NT2/D1 (cell line): ENCODE measurements around the gene SMG6.

Source experiments
- YY1 ChIP-seq: IDR thresholded peaks from 2 replicates; pipeline ENCODE4 v1.6.1; 2011; ENCODE audit not compliant: insufficient read length, insufficient read depth
- ZNF274 ChIP-seq: IDR thresholded peaks from 2 replicates; pipeline ENCODE4 v1.6.1; 2011; ENCODE audit warnings: mild to moderate bottlenecking, low read depth, low read length

DNA sequence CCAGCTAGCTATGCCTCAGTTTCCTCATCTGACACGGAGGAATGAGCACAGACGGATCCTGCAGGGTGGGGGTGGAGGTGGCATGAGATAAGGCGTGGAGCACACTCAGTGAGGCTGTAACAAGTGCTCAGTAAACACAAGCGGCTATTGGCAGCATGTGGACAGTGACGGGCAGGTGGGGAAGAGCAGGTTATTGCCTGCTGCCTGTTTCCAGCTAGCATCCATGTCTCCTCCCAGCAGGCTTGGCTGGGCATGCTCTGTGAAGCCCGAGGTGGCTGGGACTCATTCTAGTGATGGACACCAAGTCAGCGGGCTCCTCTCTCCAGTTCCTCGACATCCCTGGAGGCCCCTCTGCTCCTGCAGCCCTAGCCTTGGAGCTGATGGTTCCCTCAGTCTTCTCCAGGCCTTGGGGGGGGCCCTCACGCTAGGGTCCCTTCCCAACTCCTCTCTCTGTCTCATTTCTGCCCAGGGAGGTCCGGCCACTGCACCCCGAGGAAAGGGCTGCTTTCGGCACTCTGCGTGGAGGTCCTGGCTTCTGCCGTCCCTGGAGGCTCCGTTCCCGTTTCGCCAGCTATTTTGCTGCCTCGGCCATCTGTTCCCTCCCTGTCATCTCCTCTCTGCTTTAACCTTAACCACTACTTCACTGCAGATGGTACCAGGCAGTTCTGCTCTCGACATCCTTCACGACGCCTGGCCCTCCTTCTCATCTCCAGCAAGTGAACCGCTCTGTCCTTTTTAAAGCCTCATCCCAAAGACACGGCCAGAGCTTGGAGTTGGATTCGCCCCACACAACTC, 284.7 kb downstream of the SMG6 start:
- TF ChIP-seq ZNF274, result no peak
- TF ChIP-seq YY1, result no peak
